Activated naive CD4-positive, alpha-beta T cell treated with anti-CD3 and anti-CD28 coated beads, Interleukin-2, amount 50 U/mL, for 24 hours (primary cell): ENCODE results near the gene PNPLA6.
"Not testable (repeated sequence)": the region's sequence is repeated elsewhere in the genome, so short reads cannot be mapped to it uniquely, and the experiment has no call there.

Experiments
- H3K27ac Mint-ChIP-seq: one replicate; pipeline ENCODE4 v1.8.0; 2021; ENCODE audit warnings: mild to moderate bottlenecking, mixed read lengths
- H3K27me3 Mint-ChIP-seq: one replicate; pipeline ENCODE4 v1.8.0; 2021; ENCODE audit warnings: mixed read lengths
- H3K36me3 Mint-ChIP-seq: one replicate; pipeline ENCODE4 v1.8.0; 2021; ENCODE audit warnings: mixed read lengths
- H3K4me1 Mint-ChIP-seq: one replicate; pipeline ENCODE4 v1.8.0; 2021; ENCODE audit warnings: mixed read lengths
- H3K4me3 Mint-ChIP-seq: one replicate; pipeline ENCODE4 v1.8.0; 2021; ENCODE audit warnings: mild to moderate bottlenecking, mixed read lengths
- H3K9me3 Mint-ChIP-seq: one replicate; pipeline ENCODE4 v1.8.0; 2021; ENCODE audit warnings: mixed read lengths

Gene PNPLA6

DNA sequence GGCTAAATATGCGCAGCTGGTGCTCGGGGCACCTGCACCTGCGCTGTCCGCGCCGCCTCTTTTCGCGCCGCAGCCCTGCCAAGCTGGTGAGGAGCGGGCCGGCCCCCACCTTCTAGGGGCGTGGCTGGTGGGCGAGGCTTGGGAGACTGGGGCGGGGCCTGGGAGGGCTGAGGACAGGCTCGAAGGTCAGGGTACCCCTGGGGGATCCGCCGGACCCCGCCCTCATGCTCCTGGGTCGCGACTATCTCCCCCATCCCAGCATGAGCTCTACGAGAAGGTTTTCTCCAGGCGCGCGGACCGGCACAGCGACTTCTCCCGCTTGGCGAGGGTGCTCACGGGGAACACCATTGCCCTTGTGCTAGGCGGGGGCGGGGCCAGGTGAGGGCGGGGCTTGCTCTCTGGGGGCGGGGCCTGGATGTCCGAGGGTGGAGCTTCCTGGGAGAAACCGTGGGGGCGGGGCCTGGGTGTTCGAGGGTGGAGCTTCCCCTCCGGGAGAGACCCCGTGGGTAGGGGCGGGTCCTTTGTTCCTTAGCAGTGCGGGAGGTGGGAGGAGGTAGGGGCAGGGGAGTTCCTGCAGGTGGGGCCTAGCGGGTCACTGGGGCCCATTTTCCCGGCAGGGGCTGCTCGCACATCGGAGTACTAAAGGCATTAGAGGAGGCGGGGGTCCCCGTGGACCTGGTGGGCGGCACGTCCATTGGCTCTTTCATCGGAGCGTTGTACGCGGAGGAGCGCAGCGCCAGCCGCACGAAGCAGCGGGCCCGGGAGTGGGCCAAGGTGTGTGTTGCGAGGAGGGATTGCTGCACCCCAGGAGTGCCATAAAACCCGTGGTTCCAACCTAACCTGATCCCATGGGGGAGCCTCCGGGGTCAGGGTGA lies 19.7 kb downstream of the PNPLA6 start:
- no peaks in the 10 kb centered on the region for H3K9me3 Mint-ChIP-seq
- no peak overlapping the region for H3K4me3 Mint-ChIP-seq
- H3K27ac Mint-ChIP-seq, result no peak overlapping the region
- H3K36me3 Mint-ChIP-seq, result peaks cover 11% of the 10 kb centered on the region
- peaks cover 4% of the 10 kb centered on the region for H3K4me1 Mint-ChIP-seq
- H3K27me3 Mint-ChIP-seq, result no peaks in the 10 kb centered on the region

DNA sequence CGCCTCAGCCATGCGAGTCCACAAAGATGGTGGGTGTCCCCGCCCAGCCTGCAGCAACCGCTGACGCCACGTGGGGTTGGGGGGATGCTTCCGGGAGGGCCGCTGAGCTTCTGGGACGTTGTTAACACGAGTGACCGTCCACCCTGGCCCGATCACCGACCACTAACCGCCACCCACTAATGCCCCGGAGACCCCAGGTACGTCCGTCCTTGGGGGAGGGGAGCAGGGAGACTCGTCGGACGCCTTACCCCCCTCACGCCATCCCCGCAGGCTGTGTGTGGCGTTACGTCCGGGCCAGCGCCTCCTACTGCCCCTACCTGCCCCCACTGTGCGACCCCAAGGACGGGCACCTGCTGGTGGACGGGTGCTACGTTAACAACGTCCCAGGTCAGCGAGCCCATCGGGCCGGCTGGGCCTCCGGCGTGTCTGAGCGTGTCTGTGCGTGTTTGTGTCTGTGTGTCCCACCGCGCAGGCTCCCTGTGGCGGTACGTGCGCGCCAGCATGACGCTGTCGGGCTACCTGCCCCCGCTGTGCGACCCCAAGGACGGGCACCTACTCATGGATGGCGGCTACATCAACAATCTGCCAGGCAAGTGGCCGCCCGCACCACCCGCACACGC lies 21.3 kb downstream of the PNPLA6 start:
- no peak overlapping the region for H3K27ac Mint-ChIP-seq
- H3K9me3 Mint-ChIP-seq, result no peaks in the 10 kb centered on the region
- H3K27me3 Mint-ChIP-seq, result no peaks in the 10 kb centered on the region
- H3K4me1 Mint-ChIP-seq, result peaks cover 4% of the 10 kb centered on the region
- H3K4me3 Mint-ChIP-seq, result no peak overlapping the region
- peaks cover 14% of the 10 kb centered on the region for H3K36me3 Mint-ChIP-seq

DNA sequence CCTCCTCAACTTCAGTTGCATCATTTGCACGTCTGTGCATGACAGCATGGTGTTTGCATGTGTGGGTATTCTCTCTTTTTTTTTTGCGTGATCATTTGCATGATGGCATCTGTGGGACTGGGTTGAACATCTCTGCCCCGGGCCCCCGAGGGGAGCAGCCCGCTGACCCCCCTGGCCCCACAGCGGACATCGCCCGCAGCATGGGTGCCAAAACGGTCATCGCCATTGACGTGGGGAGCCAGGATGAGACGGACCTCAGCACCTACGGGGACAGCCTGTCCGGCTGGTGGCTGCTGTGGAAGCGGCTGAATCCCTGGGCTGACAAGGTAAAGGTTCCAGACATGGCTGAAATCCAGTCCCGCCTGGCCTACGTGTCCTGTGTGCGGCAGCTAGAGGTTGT lies 23.1 kb downstream of the PNPLA6 start:
- Mint-ChIP-seq H3K9me3 (no peaks in the 10 kb centered on the region), H3K36me3 (peaks cover 11% of the 10 kb centered on the region), H3K27ac (no peak overlapping the region), H3K4me3 (no peak overlapping the region), H3K27me3 (no peaks in the 10 kb centered on the region), H3K4me1 (no peaks in the 10 kb centered on the region)

DNA sequence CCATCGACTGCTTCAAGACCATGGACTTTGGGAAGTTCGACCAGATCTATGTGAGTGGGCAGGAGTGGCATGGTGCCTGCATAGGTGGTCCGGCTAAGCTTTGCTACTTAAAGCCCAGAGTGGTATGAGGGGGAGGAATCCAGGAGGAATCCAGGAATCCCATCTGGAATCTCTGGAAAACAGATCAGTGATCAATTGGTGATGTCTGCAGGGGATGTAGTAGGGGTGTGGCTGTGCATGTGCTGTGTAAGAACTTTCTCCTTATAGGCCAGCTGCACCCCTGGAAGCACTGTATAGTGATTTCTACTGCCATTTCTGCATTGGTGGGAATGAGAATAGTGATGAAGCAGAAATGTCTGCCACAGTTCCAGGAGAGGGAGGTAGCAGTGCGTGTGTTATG lies 23.6 kb downstream of the PNPLA6 start:
- Mint-ChIP-seq H3K27me3 (no peaks in the 10 kb centered on the region), H3K27ac (no peak overlapping the region), H3K4me3 (no peak overlapping the region), H3K9me3 (no peaks in the 10 kb centered on the region), H3K36me3 (peaks cover 11% of the 10 kb centered on the region), H3K4me1 (no peaks in the 10 kb centered on the region)

DNA sequence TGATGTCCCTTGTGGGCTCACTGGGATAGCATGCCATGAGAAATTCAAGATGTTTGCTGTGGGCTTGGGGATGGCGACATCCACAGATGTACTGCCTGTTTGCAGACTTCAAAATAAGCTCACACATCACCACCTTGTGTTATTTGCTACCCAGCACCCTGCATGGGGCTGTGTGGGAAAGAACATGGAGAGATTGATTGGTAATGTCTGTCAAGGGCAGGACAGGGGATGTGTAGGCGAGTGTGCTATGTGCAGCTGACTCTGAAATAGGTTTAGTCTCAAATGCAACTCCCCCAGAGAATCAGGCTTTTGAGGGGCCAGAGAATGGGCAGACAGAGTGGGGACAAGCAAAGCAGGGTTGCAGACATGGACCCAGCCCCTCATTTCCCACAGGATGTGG lies 24.7 kb downstream of the PNPLA6 start:
- Mint-ChIP-seq H3K27ac (no peak overlapping the region), H3K27me3 (no peaks in the 10 kb centered on the region), H3K4me3 (no peak overlapping the region), H3K9me3 (no peaks in the 10 kb centered on the region), H3K36me3 (peaks cover 11% of the 10 kb centered on the region), H3K4me1 (no peaks in the 10 kb centered on the region)

DNA sequence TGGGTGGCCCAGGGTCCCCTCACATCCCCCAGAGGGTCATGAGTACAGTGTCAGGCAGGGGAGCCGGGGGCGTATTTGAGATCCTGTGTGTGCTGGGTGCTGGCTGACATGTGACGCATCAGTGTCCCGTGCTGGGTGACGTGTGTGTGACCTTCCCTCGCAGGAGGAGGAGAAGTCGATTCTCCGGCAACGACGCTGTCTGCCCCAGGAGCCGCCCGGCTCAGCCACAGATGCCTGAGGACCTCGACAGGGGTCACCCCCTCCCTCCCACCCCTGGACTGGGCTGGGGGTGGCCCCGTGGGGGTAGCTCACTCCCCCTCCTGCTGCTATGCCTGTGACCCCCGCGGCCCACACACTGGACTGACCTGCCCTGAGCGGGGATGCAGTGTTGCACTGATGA lies 25.8 kb downstream of the PNPLA6 start:
- Mint-ChIP-seq H3K4me3 (no peak overlapping the region), H3K9me3 (no peaks in the 10 kb centered on the region), H3K4me1 (no peaks in the 10 kb centered on the region), H3K27ac (no peak overlapping the region), H3K27me3 (no peaks in the 10 kb centered on the region), H3K36me3 (peaks cover 11% of the 10 kb centered on the region)

DNA sequence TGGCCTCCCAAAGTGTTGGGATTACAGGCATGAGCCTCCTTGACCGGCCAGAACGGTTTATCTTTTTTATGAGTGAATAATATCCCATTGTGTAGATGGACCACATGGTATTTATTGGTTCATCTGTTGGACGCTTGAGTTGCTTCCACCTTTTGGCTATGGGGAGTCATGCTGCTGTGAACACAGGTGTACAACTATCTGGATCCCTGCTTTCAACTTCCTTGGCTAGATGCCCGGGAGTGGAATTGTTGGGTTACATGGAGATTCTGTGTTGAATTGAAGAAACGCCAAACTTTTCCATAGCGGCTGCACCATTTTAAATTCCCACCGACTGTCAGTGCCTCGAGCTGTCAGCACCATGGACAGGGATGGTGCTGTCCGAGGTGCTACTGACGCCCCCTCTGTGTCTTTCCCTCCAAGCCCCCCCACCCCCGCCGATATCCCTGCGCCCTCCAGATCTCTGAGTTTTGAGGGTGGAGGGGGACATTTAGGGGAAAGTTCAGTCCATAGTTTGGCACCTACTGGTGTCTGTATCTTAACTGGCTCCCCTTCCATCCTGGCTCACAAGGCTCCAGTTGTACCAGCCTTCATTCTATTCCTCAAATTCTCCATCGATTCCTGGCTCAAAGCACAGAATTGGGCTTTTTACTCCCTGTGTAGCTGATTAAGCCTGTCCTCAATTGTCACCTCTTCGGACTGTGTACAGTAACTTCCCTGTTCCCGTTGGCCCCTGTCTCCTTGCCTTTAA lies 27.3 kb downstream of the PNPLA6 start:
- no peak overlapping the region for H3K27ac Mint-ChIP-seq
- H3K4me3 Mint-ChIP-seq, result no peak overlapping the region
- peaks cover 11% of the 10 kb centered on the region for H3K36me3 Mint-ChIP-seq
- H3K27me3 Mint-ChIP-seq, result no peaks in the 10 kb centered on the region
- no peaks in the 10 kb centered on the region for H3K9me3 Mint-ChIP-seq
- H3K4me1 Mint-ChIP-seq, result no peaks in the 10 kb centered on the region

DNA sequence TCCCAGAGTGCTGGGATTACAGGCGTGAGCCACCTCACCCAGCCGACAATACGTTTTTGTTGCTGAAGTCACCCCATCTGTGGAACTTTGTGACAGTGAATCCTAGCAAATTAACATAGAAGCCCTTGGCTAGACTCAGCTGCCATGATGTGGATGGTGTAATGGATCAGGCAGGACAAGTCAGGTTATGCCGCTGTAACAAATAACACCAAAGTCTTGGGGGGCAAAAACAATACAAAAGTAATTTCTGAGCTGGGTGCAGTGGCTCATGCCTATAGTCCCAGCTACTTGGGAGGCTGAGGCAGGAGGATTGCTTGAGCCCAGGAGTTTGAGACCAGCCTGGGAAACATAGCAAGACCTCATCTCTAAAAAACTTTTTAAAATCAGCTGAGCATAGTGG lies 29.3 kb downstream of the PNPLA6 start:
- Mint-ChIP-seq H3K4me3 (no peak overlapping the region), H3K27me3 (no peaks in the 10 kb centered on the region), H3K27ac (no peak overlapping the region), H3K36me3 (peaks cover 4% of the 10 kb centered on the region), H3K4me1 (no peaks in the 10 kb centered on the region), H3K9me3 (no peaks in the 10 kb centered on the region)

DNA sequence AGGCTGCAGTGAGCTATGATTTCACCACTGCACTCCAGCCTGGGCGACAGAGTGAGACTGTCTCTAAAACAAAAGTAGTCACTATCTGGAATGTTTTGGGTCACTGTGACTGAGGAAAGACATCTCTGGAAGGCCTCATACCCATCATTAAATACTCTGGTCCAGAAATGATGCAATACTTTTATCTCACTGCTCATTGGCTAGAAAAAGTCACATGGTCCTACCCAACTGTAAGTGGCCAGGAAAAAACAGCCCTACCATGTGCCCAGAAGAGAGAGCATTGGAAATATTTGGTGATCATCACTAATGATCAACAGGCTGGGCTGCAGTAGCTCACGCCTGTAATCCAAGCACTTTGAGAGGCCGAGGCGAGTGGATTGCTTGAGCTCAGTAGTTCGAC lies 29.8 kb downstream of the PNPLA6 start:
- no peaks in the 10 kb centered on the region for H3K4me1 Mint-ChIP-seq
- H3K36me3 Mint-ChIP-seq, result peaks cover 1% of the 10 kb centered on the region
- no peaks in the 10 kb centered on the region for H3K9me3 Mint-ChIP-seq
- no peak overlapping the region for H3K27ac Mint-ChIP-seq
- no peaks in the 10 kb centered on the region for H3K27me3 Mint-ChIP-seq
- no peak overlapping the region for H3K4me3 Mint-ChIP-seq

DNA sequence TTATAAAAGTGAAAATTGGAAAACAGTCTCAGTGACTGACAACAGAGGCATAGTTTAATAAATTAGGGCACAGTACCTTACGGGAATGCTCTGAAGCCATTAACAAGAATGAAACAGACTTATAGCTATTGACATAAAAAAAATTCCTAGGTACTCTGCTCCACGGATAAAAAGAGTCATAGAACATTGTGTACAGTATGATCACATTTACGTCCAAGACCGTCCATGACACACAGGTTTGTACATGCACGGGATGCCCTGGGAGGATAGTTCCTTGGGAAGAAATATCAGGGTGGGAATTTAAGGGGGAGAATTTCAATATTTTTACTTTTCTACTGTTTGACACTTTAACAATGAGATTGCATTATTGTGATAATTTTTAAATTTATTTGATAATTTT lies 35.2 kb downstream of the PNPLA6 start:
- H3K4me1 Mint-ChIP-seq, result no peaks in the 10 kb centered on the region
- no peak overlapping the region for H3K4me3 Mint-ChIP-seq
- H3K27me3 Mint-ChIP-seq, result peaks cover 2% of the 10 kb centered on the region
- H3K9me3 Mint-ChIP-seq, result no peaks in the 10 kb centered on the region
- no peak overlapping the region for H3K27ac Mint-ChIP-seq
- H3K36me3 Mint-ChIP-seq, result no peaks in the 10 kb centered on the region

DNA sequence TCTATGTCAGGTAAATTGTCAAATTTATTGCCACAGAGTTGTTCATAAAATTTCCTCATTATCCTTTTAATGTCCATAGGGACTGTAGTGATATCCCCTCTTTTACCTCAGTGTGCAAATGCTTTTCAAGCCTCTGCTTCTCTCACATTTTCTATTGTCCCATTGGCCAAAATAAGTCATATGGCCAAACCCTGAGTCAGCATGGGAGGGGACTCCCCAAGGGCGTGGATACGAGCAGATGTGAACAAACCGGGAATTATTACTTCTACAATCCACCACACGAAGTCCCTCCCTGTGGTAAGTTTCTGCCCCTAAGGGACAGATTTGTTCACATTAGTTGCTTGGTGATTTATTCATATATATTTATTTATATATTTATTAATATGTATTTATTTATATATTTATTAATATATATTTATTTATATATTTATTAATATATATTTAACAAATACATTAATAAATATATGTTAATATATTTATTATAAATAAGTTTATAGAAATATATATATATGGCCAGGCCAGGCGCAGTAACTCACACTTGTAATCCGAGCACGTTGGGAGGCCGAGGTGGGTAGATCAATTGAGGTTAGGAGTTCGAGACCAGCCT lies 40.0 kb downstream of the PNPLA6 start:
- no peaks in the 10 kb centered on the region for H3K9me3 Mint-ChIP-seq
- H3K4me1 Mint-ChIP-seq, result no peaks in the 10 kb centered on the region
- H3K36me3 Mint-ChIP-seq, result no peaks in the 10 kb centered on the region
- H3K27me3 Mint-ChIP-seq, result peaks cover 2% of the 10 kb centered on the region
- H3K4me3 Mint-ChIP-seq, result no peak overlapping the region
- no peak overlapping the region for H3K27ac Mint-ChIP-seq

DNA sequence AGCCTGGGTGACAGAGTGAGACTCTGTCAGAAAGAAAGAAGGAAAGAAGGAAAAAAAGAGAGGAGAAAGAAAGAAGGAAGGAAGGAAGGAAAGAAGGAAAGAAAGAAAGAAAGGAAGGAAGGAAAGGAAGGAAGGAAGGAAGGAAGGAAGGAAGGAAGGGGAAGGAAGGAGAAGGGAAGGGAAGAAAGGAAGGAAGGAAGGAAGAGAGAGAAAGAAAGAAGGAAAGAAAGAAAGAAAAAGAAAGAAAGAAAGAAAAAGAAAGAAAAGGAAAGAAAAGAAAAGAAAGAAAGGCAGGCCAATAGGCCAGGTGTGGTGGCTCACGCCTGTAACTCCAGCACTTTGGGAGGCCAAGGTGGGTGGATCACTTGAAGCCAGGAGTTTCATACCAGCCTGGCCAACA lies 41.9 kb downstream of the PNPLA6 start:
- not testable (repeated sequence) for H3K4me1 Mint-ChIP-seq, H3K27ac Mint-ChIP-seq, H3K27me3 Mint-ChIP-seq, H3K36me3 Mint-ChIP-seq, H3K9me3 Mint-ChIP-seq, H3K4me3 Mint-ChIP-seq

DNA sequence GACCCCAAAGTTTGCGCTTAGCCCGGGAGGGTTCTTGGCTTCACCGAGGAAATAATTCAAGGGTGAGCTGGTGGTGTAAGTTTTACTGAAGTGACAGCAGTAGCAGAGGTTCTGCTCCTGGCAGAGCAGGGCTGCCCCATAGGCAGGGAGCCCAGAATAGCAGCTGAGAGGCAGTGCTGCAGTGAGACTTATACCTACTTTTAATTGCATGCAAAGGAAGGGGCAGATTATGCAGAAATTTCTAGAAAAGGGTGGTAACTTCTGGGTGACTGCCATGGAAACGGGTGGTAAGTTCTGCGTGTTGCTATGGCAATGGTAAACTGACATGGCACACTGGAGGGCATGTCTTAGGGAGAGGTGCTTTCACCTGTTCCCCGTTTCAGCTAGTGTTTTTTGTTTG lies 42.6 kb downstream of the PNPLA6 start:
- H3K4me1 Mint-ChIP-seq, result no peaks in the 10 kb centered on the region
- no peaks in the 10 kb centered on the region for H3K36me3 Mint-ChIP-seq
- no peak overlapping the region for H3K27ac Mint-ChIP-seq

DNA sequence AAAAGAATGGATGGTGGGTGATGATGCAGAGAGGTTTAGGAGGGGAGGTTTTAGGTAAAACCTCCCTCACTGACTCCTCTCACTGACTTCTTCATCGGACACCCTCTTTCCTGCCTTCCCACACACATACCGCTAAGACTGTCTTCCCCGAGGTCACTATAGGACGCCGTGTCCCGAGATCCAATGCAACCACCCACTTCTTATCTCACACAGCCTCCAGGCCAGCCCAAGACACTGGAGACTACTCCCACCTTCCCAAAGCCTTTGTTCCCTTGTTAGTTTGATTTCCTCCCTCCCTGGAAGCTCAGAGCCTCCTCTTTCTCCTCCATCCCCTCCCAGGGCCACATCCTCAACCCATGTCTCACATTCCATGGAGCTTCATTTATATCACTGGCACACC lies 43.7 kb downstream of the PNPLA6 start:
- H3K27ac Mint-ChIP-seq, result no peak overlapping the region
- H3K4me3 Mint-ChIP-seq, result no peak overlapping the region
- no peaks in the 10 kb centered on the region for H3K4me1 Mint-ChIP-seq
- H3K9me3 Mint-ChIP-seq, result no peaks in the 10 kb centered on the region
- H3K36me3 Mint-ChIP-seq, result no peaks in the 10 kb centered on the region
- peaks cover 2% of the 10 kb centered on the region for H3K27me3 Mint-ChIP-seq

More for the DNA sequence above, 42.6 kb downstream of the PNPLA6 start:
- H3K4me3 Mint-ChIP-seq, result no peak overlapping the region
- no peaks in the 10 kb centered on the region for H3K9me3 Mint-ChIP-seq
- peaks cover 2% of the 10 kb centered on the region for H3K27me3 Mint-ChIP-seq

DNA sequence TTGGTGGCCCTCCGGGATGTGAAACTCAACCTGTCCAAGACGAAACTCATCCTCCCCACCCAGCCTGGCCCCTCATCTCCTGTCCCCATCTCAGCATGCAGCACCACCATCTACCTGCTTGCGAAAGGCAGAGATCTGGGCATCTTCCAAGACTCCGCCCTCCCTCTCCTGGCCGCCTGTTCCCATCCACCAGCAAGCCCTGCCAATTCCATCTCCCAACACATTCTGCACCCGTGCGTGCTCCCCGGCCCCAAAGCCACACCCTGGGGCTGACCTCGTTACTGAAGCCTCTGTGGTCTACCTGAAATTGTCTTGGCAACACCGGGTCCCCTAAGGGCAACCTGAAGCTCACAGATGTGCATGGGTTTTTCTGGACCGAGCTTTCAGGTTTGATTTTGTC lies 46.9 kb downstream of the PNPLA6 start:
- H3K4me1 Mint-ChIP-seq, result no peaks in the 10 kb centered on the region
- no peaks in the 10 kb centered on the region for H3K36me3 Mint-ChIP-seq
- H3K4me3 Mint-ChIP-seq, result no peak overlapping the region
- H3K27me3 Mint-ChIP-seq, result peaks cover 1% of the 10 kb centered on the region
- no peak overlapping the region for H3K27ac Mint-ChIP-seq
- H3K9me3 Mint-ChIP-seq, result no peaks in the 10 kb centered on the region

DNA sequence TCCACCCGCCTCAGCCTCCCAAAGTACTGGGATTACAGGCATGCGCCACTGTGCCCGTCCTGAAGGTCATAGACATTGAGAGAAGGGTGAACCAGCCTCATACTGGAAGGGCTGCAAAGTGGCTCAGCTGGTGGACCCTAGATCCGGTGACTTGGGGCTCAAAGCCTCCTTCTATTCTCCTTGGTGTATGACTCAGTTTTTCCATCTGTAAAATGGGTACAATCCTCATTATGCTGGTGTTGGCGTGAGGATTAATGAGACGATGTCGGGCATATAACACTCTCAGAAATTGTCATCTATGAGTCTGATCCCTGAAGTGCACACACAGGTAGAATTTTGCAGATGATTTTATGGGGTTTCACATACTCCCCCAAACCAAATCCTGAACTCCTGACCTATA lies 54.3 kb downstream of the PNPLA6 start:
- Mint-ChIP-seq H3K9me3 (no peaks in the 10 kb centered on the region), H3K27ac (no peak overlapping the region), H3K27me3 (peaks cover 4% of the 10 kb centered on the region), H3K36me3 (no peaks in the 10 kb centered on the region), H3K4me3 (no peak overlapping the region), H3K4me1 (no peaks in the 10 kb centered on the region)
